GM19468 (cell line): ENCODE results near the gene WDR45B.

Source experiments
- ATAC-seq: cut with Tn5 transposase; IDR thresholded peaks from one replicate; pipeline ENCODE4 v1.9.1; 2021; ENCODE audit warnings: mild to moderate bottlenecking, moderate library complexity, moderate number of reproducible peaks; ENCODE audit not compliant: unreplicated experiment; ENCODE audit errors: extremely low read depth

WDR45B gene

DNA sequence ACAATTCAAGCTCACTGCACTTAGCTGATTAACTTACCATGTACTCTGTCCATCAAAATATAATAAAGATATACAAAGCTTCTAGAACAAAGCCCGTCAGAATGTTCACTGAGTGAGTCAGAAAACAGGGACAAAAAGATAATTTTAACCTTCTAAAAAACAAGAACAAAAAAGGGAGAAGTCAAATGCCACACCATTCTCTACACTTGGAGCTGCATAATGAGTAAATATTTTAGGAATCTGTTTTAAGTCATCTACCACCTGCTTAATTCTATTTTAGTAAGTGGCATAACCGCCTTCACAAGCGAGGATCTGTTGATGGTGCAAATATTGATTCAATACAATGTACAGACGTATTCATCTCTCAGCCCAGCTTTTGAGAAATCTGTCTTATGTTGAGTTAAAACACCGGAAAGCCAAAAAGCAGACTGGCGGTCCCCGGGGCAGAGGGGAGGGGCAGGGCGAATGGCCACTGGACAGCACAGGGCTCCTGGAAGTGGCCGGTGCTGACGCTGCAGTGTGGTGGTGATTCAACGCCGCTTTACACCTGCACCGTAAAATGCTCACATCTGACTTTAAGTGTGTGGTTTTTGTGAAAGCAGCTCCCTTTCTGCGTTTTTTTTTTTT is 30.1 kb upstream of the WDR45B start:
- no peak for ATAC-seq

DNA sequence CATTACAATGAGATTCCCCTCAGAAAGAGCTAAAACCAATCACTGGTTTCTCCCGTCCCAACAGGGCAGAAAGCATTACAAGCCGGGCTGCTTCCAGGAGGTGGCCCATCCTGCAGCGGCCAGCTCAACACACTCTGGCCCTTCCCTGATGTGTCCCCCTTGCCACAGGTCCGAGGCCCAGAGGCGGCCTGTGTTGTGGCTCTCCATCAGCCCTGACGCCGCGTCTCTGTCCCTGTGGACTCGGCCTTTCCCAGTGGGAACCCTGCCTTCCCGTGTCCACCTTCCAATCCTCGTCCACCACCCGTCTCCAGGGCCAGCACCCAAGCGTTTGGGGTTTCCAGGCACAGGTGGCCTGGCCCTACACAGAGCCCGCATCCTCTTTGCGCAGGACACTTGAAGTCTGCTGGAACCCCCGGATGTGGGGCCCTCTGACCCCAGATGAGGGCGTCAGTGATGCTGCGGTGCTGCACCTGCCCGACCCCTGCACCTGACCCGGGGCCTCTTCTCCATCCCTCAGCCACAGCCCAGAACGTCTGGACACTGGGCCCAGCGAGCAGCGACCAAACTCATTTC is 29.2 kb upstream of the WDR45B start:
- no peak for ATAC-seq

DNA sequence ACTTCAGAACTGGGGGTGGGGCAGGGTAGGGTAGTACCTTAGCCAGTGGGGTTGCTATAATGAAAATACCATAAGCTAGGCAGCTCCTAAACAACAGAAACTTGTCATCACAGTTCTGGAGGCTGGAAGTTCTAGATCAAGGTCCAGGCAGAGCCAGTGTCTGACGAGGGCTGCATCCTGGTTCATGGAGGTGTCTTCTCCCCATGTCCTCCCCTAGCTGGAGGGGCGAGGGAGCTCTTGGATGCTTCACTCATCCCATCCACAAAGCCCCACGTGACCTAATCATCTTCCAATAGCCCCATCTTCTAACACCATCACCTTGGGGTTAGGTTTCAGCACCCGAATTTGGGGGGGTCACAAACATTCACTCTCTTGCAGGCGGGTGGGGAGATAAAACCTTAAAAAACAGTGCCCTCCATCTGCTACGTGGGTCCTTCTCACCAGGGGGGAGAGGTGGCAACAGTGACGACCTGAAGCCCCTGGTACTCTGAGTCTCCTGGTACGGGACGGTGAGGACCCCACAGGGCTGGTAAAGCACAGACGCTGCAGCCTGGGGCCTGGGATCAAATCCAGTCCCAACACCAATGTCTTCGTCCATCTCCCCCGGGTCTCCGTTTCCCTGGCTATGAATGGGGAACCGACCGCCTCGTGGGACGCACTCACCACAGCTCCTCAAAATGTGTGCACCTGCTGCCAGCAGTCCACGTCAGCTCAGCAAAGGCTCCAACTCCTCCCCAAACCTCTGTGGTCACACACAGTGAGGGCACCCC is 27.4 kb upstream of the WDR45B start:
- no peak for ATAC-seq

DNA sequence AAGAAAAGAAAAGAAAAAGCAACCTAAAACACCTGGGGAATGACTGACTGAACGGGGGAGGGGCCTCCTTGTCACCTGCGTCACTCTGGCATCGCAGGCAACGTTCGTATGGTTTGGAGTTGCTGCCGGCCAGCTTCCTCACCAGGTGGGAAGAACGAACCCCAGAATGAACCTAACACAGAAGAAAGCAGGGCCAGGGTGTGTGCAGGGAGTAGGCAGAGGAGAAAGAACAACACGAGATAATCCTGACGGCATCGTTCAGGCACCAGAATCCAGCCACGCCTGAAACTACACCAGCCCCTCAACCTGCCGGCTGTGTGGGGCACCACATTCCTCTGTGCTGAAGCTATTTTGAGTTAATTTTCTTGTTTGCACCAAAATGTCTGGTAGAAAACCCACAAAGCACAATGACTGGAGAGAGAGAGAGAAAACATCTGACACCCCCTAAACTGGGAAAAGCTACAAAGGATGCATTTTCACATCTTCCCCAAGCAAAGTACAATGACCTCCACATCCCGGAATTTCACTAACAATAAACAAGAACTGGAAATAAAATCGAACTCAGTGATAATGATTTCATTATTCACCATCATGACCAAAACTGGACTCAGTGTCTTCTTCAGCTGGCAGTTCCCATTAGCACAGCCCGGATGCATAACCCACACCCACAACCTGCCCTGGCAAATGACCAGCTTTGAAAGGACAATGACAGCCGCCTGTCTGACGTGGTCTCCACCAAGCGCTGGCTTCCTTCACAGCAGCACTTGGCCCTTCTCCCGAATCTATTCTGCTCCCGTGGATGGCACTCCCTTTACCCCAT is 26.6 kb upstream of the WDR45B start:
- no peak for ATAC-seq

DNA sequence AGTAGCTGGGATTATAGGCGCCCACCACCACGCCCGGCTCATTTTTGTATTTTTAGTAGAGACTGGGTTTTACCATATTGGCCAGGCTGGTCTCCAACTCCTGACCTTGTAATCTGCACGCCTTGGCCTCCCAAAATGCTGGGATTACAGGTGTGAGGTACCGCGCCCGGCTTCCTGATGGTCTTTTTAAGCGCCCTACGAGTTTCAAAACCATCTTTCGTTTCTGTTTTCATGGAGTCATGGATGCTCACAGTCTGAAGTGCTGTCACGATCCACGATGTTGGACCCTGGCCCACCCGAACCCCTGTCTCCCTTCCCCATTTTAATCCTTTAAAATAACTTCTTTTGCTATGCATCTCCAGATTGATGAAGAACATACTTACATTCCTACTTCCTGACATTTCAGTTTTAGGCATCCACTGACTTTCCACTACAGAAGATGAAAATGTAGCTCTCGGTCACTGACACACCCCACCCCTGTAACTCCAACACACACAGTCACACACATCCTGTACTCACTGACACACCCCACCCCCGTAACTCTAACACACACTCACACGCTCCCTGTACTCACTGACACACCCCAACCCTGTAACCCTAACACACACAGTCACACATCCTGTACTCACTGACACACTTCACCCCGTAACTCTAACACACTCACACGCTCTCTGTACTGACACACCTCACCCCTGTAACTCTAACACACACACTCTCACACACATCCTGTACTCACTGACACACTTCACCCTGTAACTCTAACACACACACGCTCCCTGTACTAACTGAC is 22.6 kb upstream of the WDR45B start:
- no peak for ATAC-seq

DNA sequence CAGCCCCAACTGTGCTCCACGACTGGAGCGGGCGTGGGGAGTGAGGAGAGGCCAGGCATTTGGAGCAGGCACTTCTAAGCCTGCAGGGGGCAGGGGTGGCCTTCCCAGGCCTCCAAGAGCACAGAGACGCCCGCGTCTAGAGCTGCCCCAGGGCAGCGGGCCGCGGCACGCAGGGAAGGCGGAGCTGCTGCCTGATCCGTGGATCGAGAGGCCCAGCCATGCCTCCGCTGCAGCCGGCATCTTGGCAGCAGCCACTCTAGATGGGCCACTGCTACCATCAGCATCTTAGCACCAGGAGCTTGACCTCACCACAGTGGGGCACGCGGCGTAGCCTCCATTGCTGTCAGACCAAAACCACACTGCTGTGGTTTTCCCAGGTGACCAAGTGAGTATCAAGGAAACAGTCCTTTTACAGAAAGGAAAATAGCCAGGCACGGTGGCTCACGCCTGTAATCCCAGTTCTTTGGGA is 20.4 kb upstream of the WDR45B start:
- no peak for ATAC-seq

DNA sequence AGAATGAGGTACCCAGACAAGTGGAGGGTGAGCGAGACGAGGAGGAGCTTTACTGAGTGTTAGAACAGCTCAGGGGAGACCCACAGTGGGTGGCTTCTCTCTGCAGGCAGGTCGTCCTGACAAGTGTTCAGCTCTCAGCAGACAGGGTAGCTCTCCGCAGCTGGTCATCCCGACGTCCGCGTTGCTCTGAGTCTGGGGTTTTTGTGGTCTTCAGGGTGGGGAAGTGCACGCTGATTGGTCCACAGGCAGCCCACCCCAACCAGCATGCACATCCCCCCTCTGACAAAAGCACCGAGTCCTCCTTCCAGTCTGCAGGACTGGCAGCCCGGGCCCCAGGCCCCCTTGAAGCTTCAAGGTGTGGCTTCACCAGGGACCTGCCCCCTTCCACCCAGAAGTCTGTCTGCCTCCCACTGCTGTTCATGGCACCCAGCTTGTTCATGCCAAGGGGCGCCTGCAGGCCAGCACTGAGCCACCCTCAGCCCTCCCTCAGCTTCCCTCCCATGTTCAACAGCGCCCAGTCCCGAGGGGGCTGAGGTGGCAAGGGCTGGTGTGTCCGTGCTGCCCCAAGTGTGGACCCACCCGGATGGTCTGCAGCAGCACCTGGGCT is 19.9 kb upstream of the WDR45B start:
- ATAC-seq, result no peak

DNA sequence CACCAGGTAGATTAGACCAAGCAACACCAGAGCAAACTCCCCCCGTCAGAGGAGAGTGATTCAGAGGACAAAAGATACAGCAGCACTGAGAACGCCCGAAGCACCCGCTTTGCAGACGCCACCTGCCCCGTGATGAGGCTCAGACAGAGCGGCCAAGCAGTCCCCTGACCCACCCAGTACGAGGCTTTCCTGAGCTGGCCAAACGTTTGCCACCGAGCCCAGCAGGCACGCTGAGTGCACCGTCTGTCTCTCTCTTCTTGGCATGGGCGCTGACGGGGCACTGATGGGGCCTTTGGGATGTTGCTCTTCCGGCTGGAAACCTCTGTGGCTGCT is 19.4 kb upstream of the WDR45B start:
- no peak for ATAC-seq

DNA sequence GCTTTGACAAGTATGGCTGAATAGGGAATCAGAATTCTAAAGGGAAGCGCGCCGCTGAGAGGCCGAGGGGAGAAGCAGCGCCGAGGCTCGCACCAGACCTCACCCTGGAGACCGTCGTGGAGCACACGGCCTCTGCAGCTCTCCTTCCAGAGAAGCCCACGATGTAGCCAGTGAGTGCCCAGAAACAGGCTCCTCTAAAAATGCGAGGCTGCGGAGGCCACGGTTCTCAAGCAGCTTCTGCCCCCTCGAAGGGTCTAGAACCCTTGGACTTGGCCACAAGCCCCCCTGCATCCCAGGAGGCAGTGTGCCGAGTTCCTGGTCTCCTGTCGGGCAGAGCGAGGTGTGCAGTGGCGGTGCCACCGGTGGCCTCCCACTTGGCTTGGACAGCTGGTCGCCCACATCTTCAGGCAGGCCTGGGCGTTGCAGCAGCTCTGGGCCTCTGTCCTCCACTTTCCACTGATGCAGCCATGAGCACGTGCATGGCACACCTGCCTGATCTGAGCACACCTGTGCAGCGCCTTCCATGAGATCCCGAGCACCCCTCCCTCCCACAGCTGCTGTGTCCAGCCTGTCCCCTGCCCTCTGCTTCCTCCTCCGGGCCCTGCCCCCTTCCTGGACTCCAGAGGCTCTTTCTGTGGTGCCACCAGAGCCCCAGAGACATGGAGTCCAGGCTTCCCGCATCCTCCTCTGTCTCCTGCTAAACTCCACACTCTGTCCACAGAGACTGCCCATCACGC is 18.9 kb upstream of the WDR45B start:
- ATAC-seq, result no peak

DNA sequence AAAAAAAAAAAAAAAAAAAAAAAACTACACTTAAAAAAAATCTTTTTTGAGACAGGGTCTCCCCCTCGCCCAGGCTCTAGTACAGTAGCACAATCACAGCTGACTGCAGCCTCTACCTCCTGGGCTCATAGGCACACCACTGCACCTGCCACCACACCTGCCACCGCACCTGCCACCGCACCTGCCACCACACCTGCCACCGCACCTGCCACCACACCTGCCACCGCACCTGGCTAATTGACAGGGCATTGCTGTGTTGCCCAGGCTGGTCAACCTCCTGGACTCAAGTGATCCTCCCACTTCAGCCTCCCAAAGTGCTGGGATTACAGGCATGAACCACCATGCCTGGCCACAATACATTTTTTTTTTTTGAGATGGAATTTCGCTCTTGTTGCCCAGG is 17.6 kb upstream of the WDR45B start:
- no peak for ATAC-seq

DNA sequence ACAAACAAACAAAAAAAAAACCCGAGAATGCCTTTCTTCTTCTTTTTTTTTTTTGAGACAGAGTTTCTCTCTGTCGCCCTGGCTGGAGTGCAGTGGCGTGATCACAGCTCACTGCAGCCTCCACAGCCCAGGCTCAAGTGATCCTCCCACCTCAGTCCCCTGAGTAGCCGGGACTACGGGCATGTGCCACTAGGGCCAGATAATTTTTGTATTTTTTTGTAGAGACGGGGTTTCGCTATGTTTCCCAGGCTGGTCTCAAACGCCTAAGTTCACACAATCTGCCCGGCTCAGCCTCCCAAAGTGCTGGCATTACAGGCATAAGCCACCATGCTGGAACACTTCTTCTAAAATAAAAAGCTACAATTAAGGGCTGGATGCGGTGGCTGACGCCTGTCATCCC is 17.0 kb upstream of the WDR45B start:
- ATAC-seq, result no peak

DNA sequence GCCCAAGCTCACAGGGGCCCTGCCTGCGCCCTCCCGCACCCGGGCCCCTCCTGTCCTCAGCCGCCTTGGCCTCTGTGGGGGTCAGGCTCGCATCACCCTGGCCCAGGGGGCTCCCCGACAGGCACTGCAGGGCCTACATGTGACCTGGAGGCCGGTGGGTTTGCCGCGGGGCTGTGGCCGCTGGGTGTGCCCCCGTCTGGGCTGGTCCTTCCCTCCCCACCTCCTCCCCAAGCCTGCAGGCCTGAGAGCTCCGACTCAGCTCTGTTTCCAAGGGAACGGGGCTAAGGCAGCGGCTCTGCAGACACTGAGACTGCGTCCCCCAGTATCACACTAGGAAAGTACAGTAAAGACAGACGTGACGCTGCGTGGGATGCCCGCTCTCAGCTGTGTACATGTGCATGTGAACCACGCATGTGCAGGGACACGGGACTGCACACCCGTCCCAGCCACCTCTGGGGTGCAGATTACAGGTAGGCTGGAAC is 16.5 kb upstream of the WDR45B start:
- no peak for ATAC-seq

DNA sequence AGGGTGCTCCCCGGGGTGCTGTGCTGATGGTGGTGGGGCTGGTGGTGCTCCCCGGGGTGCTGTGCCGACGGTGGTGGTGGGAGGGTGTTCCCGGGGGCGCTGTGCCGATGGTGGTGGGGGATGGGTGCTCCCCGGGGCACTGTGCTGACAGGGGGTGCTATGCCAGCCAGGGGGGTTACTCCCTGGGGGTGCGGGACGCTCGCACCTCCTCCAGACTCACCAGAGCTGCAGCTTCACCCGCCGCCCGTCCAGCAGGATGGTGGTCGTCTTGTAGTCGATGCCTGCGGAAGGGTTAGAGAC is 16.0 kb upstream of the WDR45B start:
- no peak for ATAC-seq

DNA sequence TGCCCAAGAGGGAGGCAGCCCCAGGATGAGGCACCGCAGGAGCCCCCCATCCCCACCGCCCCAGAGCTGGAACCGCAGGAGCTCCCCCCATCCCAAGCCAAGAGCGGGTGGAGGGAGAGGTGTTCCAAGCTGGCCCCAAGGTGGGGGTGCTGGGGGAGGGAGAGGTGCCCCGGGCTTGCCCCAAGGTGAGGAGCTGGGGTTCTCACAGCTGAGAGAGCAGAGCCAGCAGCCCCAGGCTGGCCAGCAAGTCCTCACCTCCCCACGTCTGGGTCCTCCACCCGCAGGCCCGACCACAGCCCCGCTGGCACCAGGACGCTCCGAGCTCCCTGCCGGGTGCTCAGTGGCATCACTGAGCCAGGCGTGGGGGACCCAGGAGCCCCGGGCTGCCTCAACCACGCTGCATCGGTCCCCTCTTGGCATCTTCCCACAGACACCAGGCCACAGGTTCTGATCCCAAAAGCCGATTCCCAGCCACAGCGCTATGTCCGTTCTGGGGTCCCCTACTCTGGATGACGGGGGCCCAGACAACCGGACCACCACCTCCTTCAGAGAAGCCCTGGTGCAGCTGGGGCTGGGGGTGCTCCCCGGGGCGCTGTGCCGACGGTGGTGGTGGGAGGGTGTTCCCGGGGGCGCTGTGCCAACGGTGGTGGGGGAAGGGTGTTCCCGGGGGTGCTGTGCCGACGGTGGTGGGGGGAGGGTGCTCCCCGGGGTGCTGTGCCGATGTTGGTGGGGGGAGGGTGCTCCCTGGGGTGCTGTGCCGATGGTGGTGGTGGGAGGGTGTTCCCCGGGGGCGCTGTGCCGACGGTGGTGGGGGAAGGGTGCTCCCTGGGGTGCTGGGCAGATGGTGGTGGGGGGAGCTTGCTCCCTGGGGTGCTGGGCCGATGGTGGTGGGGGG is 15.4 kb upstream of the WDR45B start:
- no peak for ATAC-seq

DNA sequence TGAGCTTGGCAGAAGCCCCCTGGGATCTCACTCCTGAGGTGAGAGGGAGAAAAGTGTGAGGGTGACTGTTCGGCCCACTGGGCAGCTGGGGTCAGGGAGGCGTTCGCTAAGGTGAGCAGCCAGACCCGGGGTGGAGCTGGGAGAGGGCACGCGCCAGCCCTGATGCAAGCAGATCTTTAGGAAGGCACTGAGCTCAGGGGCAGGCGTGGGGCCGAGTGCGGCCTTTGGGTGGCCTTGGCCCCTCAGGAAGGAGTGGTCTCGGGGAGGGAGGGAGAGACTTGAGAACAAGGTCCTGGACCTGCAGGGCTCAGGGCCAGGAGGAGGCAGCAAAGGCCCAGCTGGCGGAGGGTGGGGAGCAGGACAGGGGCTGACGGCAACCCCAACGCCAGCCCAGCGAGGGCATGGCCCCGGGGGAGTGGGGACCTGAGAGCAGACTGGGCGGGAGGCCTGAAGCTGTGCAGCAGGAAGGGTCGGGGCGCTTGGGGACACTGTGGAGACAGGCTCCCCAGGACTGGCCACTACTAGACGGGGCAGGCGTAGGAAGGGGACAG is 14.5 kb upstream of the WDR45B start:
- no peak for ATAC-seq

DNA sequence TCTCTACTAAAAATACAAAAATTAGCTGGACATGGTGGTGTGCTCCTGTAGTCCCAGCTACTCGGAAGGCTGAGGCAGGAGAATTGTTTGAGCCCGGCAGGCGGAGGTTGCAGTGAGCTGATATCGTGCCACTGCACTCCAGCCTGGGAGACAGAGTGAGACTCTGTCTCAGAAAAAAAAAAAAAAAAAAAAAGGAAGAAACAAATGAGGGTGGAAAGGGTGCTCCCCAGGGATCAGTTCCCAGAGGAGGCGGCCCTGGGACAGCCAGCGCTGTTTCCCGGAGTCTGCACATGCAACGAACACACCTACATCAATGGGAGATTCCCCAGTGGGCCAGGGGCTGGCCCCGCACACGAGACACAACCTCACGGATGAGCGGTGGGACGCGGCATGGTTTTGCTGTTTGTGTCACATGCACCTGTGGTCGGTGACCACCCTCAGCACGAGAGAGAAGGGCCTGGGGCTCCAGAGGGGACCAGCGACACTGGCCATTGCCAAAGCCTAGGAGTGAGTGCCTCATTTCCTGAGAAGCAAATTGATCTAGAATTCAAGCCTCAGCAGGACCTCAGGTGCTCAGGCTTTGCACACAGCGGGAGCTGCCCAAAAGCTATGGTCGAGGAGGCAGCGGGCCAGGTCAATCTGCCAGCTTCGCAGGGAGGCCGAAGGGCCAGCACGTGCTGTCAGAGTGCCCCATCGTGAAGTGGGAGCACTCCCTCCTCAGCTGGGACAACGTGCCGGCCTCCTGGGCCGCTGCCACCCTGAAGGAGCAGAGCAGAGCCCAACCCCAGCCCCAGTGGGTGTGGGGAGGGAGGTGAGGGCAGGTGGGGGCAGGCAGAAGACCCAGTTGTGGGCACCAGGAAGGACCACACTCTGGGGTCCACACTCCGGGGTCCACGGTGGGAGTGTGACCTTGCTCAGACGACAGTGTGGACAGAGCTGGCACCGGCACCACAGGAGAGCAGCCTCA is 13.8 kb upstream of the WDR45B start:
- ATAC-seq, result no peak

DNA sequence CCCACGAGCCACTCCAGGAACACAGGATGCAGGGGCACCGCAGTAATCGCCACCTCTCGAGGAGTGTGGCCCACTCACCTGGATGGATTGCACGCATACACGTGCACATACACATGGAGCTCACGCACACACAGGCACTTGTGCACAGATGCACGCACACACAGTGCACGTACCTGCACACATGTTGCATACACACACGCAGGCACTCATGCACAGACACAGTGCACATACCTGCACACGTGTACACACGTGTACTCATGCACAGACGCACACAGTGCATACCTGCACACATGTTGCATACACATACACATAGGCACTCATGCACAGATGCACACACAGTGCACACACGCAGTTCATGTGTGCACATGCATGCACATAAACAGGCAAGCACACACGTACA is 11.6 kb upstream of the WDR45B start:
- ATAC-seq, result no peak
